ENCODE measurements around the gene TMPRSS13.
A peak's percentile ranks its signal among the peaks of the same experiment; 100 is the strongest.
"Not testable (repeated sequence)": the region's sequence is repeated elsewhere in the genome, so short reads cannot be mapped to it uniquely, and the experiment has no call there.

Gene TMPRSS13

GRCh38 chr11:117929142-117929915 is at the start of gene TMPRSS13:
Gene TMPRSS13 (minus strand): TSS chr11:117929402. CDS start chr11:117929307, 95 bp downstream.
- Mint-ChIP-seq H3K27me3 (no peaks in the 10 kb centered on the region), H3K27ac (peak within 1 kb of the TSS; percentile 95), H3K4me3 (peak within 1 kb of the TSS; percentile 19), H3K9me3 (no peaks in the 10 kb centered on the region), H3K36me3 (no peaks in the 10 kb centered on the region), H3K4me1 (peaks cover 51% of the 10 kb centered on the region)
- no peak for ATAC-seq

GRCh38 chr11:117978991-117979390 is 49.8 kb upstream of the TMPRSS13 start:
- H3K27ac Mint-ChIP-seq, result peak overlapping the region; percentile 83
- no peaks in the 10 kb centered on the region for H3K27me3 Mint-ChIP-seq
- peak overlapping the region; percentile 22 for H3K4me3 Mint-ChIP-seq
- no peak for ATAC-seq
- H3K36me3 Mint-ChIP-seq, result peaks cover 8% of the 10 kb centered on the region
- no peaks in the 10 kb centered on the region for H3K9me3 Mint-ChIP-seq
- H3K4me1 Mint-ChIP-seq, result peaks cover 54% of the 10 kb centered on the region

GRCh38 chr11:117978291-117978910 is 49.2 kb upstream of the TMPRSS13 start:
- Mint-ChIP-seq H3K27ac (peak overlapping the region; percentile 83), H3K4me1 (peaks cover 51% of the 10 kb centered on the region)
- ATAC-seq, H3K4me3 Mint-ChIP-seq, H3K27me3 Mint-ChIP-seq, H3K9me3 Mint-ChIP-seq, H3K36me3 Mint-ChIP-seq: not testable (repeated sequence)

GRCh38 chr11:117977612-117978264 is 48.5 kb upstream of the TMPRSS13 start:
- H3K36me3 Mint-ChIP-seq, H3K4me3 Mint-ChIP-seq, H3K9me3 Mint-ChIP-seq, H3K27me3 Mint-ChIP-seq, H3K27ac Mint-ChIP-seq, ATAC-seq: not testable (repeated sequence)
- peaks cover 48% of the 10 kb centered on the region for H3K4me1 Mint-ChIP-seq

- Mint-ChIP-seq H3K36me3 (no peaks in the 10 kb centered on the region), H3K4me1 (peaks cover 45% of the 10 kb centered on the region), H3K9me3 (no peaks in the 10 kb centered on the region), H3K27me3 (no peaks in the 10 kb centered on the region), H3K4me3 (no peak overlapping the region), H3K27ac (peak overlapping the region; percentile 21)
- no peak for ATAC-seq
Measured at GRCh38 chr11:117977029-117977428, 47.8 kb upstream of the TMPRSS13 start.

GRCh38 chr11:117976445-117976844 is 47.2 kb upstream of the TMPRSS13 start:
- no peaks in the 10 kb centered on the region for H3K36me3 Mint-ChIP-seq
- no peaks in the 10 kb centered on the region for H3K27me3 Mint-ChIP-seq
- no peaks in the 10 kb centered on the region for H3K9me3 Mint-ChIP-seq
- no peak overlapping the region for H3K4me3 Mint-ChIP-seq
- peaks cover 40% of the 10 kb centered on the region for H3K4me1 Mint-ChIP-seq
- H3K27ac Mint-ChIP-seq, result peak overlapping the region; percentile 21
- ATAC-seq, result no peak

GRCh38 chr11:117973503-117973860 is 44.3 kb upstream of the TMPRSS13 start:
- Mint-ChIP-seq H3K27ac (no peak overlapping the region), H3K4me1 (peaks cover 44% of the 10 kb centered on the region), H3K9me3 (no peaks in the 10 kb centered on the region), H3K27me3 (no peaks in the 10 kb centered on the region), H3K4me3 (no peak overlapping the region), H3K36me3 (no peaks in the 10 kb centered on the region)
- no peak for ATAC-seq

GRCh38 chr11:117972629-117973502 is 43.7 kb upstream of the TMPRSS13 start:
- Mint-ChIP-seq H3K27me3 (no peaks in the 10 kb centered on the region), H3K27ac (no peak overlapping the region), H3K36me3 (no peaks in the 10 kb centered on the region), H3K9me3 (no peaks in the 10 kb centered on the region), H3K4me1 (peaks cover 44% of the 10 kb centered on the region), H3K4me3 (no peak overlapping the region)
- ATAC-seq, result no peak

- H3K9me3 Mint-ChIP-seq, result no peaks in the 10 kb centered on the region
- no peak overlapping the region for H3K27ac Mint-ChIP-seq
- no peak overlapping the region for H3K4me3 Mint-ChIP-seq
Measured at GRCh38 chr11:117972044-117972443, 42.8 kb upstream of the TMPRSS13 start.

GRCh38 chr11:117970400-117971024 is 41.3 kb upstream of the TMPRSS13 start:
- Mint-ChIP-seq H3K27me3 (no peaks in the 10 kb centered on the region), H3K4me1 (peaks cover 44% of the 10 kb centered on the region), H3K9me3 (no peaks in the 10 kb centered on the region), H3K27ac (peak overlapping the region; percentile 46), H3K36me3 (no peaks in the 10 kb centered on the region), H3K4me3 (no peak overlapping the region)
- peak; percentile 47 for ATAC-seq

More at GRCh38 chr11:117972044-117972443, 42.8 kb upstream of the TMPRSS13 start:
- Mint-ChIP-seq H3K36me3 (no peaks in the 10 kb centered on the region), H3K4me1 (peaks cover 44% of the 10 kb centered on the region), H3K27me3 (no peaks in the 10 kb centered on the region)
- no peak for ATAC-seq

GRCh38 chr11:117969160-117969991 is 40.2 kb upstream of the TMPRSS13 start:
- no peak overlapping the region for H3K27ac Mint-ChIP-seq
- peaks cover 33% of the 10 kb centered on the region for H3K4me1 Mint-ChIP-seq
- no peaks in the 10 kb centered on the region for H3K36me3 Mint-ChIP-seq
- no peaks in the 10 kb centered on the region for H3K9me3 Mint-ChIP-seq
- H3K4me3 Mint-ChIP-seq, result no peak overlapping the region
- ATAC-seq, result no peak
- H3K27me3 Mint-ChIP-seq, result no peaks in the 10 kb centered on the region

- H3K4me3 Mint-ChIP-seq, result no peak overlapping the region
- H3K9me3 Mint-ChIP-seq, result no peaks in the 10 kb centered on the region
- H3K27me3 Mint-ChIP-seq, result no peaks in the 10 kb centered on the region
- no peak for ATAC-seq
- H3K27ac Mint-ChIP-seq, result peak overlapping the region; percentile 0
- no peaks in the 10 kb centered on the region for H3K36me3 Mint-ChIP-seq
- peaks cover 23% of the 10 kb centered on the region for H3K4me1 Mint-ChIP-seq
Measured at GRCh38 chr11:117966908-117967307, 37.7 kb upstream of the TMPRSS13 start.

- H3K4me3 Mint-ChIP-seq, result no peak overlapping the region
- H3K9me3 Mint-ChIP-seq, result peaks cover 13% of the 10 kb centered on the region
- peaks cover 22% of the 10 kb centered on the region for H3K4me1 Mint-ChIP-seq
- H3K36me3 Mint-ChIP-seq, result peaks cover 26% of the 10 kb centered on the region
- no peak for ATAC-seq
- H3K27ac Mint-ChIP-seq, result no peak overlapping the region
- H3K27me3 Mint-ChIP-seq, result no peaks in the 10 kb centered on the region
Measured at GRCh38 chr11:117962826-117963225, 33.6 kb upstream of the TMPRSS13 start.

GRCh38 chr11:117961896-117962295 is 32.7 kb upstream of the TMPRSS13 start:
- peaks cover 22% of the 10 kb centered on the region for H3K4me1 Mint-ChIP-seq
- no peak overlapping the region for H3K27ac Mint-ChIP-seq
- ATAC-seq, result no peak
- H3K4me3 Mint-ChIP-seq, result no peak overlapping the region
- peaks cover 21% of the 10 kb centered on the region for H3K9me3 Mint-ChIP-seq
- H3K36me3 Mint-ChIP-seq, result peaks cover 35% of the 10 kb centered on the region
- H3K27me3 Mint-ChIP-seq, result no peaks in the 10 kb centered on the region

Data from stimulated activated memory B cell treated with anti-CD40 and anti-IgM and Interleukin-4, amounts not matched to agents 10 μg/mL and 1 μg/mL and 100 μg/mL, for 72 hours (primary cell).